ENCODE results near the gene SLC25A24.
"Not testable (repeated sequence)": the region's sequence is repeated elsewhere in the genome, so short reads cannot be mapped to it uniquely, and the experiment has no call there.

Gene SLC25A24

DNA sequence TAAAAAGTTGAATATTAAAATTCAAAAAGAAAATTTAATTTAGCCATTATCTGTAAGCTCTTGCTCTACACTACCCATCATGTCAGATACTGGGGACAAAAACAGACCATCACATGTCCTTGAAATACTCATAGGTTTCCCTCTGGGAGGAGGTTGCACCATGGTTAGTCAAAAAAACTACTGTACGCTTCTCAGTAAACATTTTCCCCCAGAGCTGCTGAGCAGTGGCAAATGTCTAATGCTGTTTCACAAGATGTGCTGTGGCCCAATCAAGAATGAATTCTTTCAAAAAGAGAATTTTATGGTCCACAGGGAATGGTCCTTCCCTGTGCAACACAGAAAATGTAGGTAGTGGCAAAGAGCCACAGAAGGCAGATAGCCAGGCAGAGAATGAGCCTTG is 6.1 kb downstream of the SLC25A24 start:
- no peak for ATAC-seq

- ATAC-seq = no peak
Observed at GRCh38 chr1:108193333-108193732, 6.8 kb downstream of the SLC25A24 start.

- ATAC-seq = no peak
Observed at GRCh38 chr1:108192581-108192980, 7.6 kb downstream of the SLC25A24 start.

GRCh38 chr1:108190686-108191416 is 9.3 kb downstream of the SLC25A24 start:
- ATAC-seq = no peak

GRCh38 chr1:108190001-108190634 is 10.0 kb downstream of the SLC25A24 start:
- no peak for ATAC-seq

GRCh38 chr1:108188801-108189200 is 11.3 kb downstream of the SLC25A24 start:
- no peak for ATAC-seq

- ATAC-seq = no peak
Observed at GRCh38 chr1:108182959-108183700, 17.0 kb downstream of the SLC25A24 start.

DNA sequence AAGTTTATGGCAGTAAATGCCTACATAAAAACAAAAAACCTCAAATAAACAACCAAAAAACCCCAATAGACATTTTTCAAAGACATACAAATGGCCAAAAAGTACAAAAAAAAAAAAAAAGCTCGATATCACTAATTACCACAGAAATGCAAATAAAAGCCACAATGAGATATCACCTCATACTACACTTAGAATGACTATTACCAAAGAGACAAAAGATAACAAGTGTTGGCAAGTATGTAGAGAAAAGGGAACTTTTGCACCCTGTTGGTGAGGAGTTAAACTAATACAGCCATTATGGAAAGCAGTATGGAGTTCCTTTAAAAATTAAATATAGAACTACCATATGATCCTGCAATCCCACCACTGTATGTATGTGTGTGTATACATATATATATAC is 21.1 kb downstream of the SLC25A24 start:
- ATAC-seq = peak in 1 of 2 donors; percentile 41

GRCh38 chr1:108162409-108162808 is 37.7 kb downstream of the SLC25A24 start:
- not testable (repeated sequence) for ATAC-seq

DNA sequence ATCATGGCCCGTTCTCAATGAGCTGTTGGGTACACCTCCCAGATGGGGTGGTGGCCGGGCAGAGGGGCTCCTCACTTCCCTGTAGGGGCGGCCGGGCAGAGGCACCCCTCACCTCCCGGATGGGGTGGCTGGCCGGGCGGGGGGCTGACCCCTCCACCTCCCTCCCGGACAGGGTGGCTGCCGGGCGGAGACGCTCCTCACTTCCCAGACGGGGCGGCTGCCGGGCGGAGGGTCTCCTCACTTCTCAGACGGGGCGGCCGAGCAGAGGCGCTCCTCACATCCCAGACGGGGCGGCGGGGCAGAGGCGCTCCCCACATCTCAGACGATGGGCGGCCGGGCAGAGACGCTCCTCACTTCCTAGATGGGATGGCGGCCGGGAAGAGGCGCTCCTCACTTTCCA is 40.2 kb downstream of the SLC25A24 start:
- ATAC-seq = not testable (repeated sequence)

- ATAC-seq = no peak
Observed at GRCh38 chr1:108158893-108159453, 41.2 kb downstream of the SLC25A24 start.

DNA sequence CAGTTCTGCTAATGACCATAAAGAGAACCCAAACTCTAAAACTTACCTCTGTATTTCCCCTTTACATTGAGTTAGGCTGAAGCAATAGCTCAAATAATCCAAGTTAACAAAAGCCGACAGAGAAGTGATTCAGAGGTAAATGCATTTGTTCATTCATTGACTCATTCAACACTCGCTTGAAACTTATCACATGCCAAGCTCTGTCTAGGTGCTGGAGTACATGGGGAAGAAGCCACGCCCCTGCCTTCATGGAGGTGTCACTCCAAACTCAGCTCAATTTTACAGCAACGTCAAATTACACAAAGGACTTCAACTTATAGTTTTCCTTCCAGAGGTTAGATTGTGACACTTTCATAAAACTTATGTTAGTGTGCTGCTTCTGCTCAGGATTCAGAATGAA is 45.8 kb downstream of the SLC25A24 start:
- no peak for ATAC-seq

GRCh38 chr1:108152782-108153222 is 47.3 kb downstream of the SLC25A24 start:
- peak in 1 of 2 donors; percentile 21 for ATAC-seq

- no peak for ATAC-seq
Observed at GRCh38 chr1:108151548-108151947, 48.6 kb downstream of the SLC25A24 start.

- ATAC-seq = no peak
Observed at GRCh38 chr1:108149796-108150467, 50.2 kb downstream of the SLC25A24 start.

DNA sequence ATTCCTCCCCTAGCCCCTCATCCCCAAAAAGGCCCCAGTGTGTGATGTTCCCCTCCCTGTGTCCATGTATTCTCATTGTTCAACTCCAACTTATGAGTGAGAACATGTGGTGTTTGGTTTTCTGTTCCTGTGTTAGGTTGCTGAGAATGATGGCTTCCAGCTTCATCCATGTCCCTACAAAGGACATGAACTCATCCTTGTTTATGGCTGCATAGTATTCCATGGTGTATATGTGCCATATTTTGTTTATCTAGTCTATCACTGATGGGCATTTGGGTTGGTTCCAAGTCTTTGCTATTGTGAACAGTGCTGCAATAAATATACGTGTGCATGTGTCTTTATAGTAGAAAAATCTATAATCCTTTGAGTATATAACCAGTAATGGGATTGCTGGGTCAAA is 55.6 kb downstream of the SLC25A24 start:
- ATAC-seq = not testable (repeated sequence)

DNA sequence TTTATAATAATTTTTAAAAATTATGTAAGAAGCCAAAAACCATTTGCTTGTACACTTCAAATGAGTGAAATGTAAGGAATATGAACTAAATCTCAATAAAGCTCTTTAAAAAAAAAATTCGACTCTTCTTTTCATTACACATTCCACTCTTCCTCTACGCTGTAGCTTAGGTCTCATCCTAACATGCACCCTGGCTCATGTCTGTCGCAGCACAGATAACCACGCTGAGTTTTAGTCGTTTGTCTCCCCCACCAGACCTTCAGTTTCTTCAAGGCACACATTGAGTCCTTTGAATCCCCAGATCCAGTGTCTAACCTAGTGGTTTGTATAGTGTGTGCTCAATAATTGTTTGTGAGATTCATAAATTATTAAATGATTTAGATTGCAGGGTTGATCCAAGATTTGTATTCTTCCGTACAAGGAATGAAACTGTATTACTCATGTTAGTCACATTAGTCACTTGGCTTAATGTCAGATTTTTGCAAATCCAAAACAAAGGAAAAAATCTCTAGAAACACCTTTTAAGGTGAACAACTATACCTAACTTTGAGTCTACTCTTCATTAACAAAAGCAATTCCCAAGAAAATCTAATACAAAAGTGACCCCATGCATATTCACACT is 57.3 kb downstream of the SLC25A24 start:
- no peak for ATAC-seq

DNA sequence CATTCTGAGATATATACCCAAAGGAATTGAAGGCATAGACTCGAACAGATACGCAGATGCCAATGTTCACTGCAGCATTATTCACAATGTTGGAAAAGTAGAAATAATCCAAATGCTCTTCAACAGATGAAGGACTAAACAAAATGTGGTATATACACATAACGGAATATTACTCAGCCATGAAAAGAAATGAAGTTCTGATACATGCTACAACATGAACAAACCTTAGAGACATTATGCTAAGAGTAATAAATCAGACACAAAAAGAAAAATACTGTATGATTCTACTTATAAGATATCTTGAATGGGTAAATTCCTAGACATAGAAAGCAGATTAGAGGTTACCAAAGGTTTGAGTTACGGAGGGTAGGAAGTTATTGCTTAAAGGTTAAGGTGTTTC is 57.9 kb downstream of the SLC25A24 start:
- no peak for ATAC-seq

DNA sequence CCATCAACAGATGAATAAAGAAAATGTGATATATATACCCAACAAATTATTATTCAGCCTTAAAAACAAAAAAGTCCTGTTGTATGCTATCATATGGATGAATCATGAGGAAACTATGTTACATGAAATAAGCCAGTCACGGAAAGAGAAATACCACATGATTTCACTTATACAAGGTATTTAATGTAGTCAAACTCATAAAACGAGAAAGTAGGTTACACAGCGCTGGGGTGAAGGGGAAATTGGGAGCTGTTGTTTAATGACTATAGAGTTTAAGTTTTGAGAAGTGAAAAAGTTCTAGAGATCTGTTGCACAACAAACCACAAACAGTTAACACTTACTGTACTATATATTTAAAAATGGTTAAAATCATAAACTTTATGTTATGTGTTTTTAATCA is 58.5 kb downstream of the SLC25A24 start:
- ATAC-seq = peak in 1 of 2 donors; percentile 69

DNA sequence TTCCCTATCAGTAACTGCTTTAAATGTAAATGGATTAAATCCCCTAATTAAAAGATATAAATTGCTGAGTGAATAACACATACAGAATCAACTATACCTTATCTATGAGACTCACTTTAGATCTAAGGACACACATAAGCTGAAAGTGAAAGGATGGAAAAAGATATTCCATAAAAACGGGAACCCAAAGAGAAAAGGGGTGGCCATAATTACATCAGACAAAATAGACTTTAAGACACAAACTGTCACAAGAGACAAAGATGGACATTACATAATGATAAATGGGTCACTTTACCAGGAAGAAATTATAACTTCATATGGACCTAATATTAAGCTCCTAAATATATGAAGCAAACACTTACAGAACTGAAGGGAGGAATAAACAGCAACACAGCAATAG is 59.2 kb downstream of the SLC25A24 start:
- ATAC-seq = no peak

DNA sequence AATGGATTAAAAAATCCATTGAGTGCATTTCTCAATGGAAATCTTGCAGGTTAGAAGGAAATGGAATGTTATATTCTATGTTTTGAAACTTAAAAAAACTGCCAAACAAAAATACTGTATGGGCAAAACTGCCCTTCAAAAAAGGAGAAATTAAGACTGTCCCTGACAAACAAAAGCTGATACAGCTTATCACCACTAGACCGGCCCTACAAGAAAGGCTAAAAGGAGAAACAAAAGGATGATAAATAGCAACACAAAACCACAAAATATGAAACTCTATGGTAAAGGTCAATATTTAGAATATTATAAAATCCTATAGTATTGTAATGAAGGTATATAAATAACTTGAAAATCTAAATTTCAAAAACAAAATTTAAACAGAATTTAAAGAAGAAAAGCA is 60.0 kb downstream of the SLC25A24 start:
- ATAC-seq = no peak

- not testable (repeated sequence) for ATAC-seq
Observed at GRCh38 chr1:108139555-108139954, 60.6 kb downstream of the SLC25A24 start.
